IPS DF 19.7 (cell line): ENCODE results near the gene RBM14.
"Not testable (repeated sequence)": the region's sequence is repeated elsewhere in the genome, so short reads cannot be mapped to it uniquely, and the experiment has no call there.

Experiments
- DNase-seq: peaks from one replicate; pipeline ENCODE4 v3.0.0-alpha.2; 2013; ENCODE audit warnings: low read depth, low spot score

The RBM14 gene, protein sequence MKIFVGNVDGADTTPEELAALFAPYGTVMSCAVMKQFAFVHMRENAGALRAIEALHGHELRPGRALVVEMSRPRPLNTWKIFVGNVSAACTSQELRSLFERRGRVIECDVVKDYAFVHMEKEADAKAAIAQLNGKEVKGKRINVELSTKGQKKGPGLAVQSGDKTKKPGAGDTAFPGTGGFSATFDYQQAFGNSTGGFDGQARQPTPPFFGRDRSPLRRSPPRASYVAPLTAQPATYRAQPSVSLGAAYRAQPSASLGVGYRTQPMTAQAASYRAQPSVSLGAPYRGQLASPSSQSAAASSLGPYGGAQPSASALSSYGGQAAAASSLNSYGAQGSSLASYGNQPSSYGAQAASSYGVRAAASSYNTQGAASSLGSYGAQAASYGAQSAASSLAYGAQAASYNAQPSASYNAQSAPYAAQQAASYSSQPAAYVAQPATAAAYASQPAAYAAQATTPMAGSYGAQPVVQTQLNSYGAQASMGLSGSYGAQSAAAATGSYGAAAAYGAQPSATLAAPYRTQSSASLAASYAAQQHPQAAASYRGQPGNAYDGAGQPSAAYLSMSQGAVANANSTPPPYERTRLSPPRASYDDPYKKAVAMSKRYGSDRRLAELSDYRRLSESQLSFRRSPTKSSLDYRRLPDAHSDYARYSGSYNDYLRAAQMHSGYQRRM

DNA sequence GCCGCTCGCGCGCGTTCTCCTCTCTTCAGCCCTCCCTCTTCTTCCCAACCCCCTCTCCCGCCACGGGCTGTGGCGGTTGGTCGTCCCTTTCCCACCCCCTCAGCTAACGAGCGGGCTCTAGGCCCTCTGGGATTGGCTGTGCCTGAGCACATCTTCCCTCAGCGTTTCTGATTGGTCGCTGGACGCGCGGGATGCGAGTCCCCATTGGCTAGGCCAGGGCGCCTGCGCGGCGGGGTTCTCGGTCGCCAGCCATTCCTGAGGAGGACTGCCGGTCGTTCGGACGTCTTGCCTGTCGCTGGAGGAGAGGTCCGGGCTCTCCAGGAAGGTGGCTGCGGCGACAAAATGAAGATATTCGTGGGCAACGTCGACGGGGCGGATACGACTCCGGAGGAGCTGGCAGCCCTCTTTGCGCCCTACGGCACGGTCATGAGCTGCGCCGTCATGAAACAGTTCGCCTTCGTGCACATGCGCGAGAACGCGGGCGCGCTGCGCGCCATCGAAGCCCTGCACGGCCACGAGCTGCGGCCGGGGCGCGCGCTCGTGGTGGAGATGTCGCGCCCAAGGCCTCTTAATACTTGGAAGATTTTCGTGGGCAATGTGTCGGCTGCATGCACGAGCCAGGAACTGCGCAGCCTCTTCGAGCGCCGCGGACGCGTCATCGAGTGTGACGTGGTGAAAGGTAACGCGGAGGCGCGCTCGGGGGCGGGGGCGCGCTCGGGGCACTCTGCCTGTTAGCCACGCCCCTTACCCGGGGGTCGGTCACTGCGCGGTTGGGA, at the start of gene RBM14:
TSS of gene RBM14 (plus strand) at position 252 of the 776 bp plus-strand sequence. CDS start at position 343, 91 bp downstream.
- peak; percentile 99 for DNase-seq

DNA sequence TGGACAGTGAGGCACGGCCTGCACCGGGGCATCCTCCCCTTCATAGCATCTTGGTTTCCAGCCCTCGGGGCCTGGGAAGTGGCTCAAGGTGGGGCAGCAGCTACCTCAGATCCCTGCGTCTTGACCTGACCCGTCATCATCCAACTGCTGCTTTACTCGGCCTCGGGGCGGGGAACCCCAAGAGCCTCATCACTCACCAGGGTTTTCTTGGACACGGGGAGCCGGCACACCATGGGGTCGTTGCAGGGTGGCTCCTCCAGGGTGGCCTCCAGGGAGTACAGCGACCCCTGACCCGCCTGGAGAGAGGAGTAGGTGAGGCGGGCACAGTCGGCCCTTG, 48.7 kb upstream of the RBM14 start:
- DNase-seq = no peak

DNA sequence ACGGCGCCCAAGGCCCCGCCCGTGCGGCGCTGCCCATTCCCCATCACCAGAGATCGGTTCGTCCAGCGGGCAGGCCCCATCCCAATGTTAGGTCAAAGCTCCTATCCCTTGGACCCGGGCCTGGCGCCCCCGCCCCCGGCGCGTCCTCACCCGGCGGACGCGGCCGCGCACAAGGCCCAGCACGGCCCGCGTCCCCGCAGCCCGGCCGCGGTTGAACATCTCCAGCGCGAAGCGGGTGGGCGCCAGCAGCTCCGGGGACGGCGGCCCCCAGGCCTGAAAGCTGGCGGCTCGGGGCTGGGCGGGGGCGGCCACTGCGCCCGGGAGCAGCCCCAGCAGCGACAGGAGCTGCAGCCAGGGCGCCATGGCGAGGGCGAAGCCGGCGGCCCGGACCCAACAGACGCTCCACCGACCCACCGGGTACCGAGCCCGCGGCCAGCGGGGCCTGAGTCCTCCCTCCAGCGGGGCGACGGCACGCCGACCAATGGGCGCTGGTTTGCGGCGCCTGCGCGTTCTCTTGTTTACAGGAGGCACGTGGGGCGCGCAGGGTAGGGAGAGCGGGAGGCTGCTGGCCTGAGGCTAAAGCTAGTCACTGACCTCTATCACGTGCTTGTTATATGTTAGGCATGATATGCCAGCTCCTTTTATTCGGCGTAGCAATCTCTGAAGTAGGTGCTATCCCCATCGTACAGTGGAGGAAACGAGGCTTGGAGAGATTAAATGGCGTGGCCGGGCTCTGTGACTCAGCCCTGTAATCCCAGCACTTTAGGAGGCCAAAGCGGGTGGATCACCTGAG, 48.1 kb upstream of the RBM14 start, which contains the start of gene CTSF:
TSS of gene CTSF (minus strand) at position 483 of the 793 bp plus-strand sequence. CDS start at position 363, 120 bp downstream.
- no peak for DNase-seq

DNA sequence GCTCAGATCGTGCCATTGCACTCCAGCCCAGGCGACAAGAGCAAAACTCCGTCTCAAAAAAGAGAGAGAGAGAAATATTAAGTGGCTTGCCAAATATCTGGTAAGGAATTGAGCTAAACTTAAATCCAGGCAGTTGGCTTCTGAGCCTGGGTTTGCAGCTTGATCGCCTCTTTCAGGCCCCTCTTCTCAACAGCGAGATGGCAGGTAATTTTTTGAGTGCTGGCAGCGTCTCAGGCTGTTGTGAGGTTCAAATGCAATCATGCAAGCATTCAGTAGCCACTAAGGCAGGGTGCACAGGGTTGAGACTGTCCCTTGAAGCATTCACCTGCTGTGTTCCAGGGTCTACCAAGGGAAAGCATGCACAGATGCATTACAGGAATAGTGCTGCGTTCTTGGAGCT, 47.4 kb upstream of the RBM14 start:
- DNase-seq = no peak

DNA sequence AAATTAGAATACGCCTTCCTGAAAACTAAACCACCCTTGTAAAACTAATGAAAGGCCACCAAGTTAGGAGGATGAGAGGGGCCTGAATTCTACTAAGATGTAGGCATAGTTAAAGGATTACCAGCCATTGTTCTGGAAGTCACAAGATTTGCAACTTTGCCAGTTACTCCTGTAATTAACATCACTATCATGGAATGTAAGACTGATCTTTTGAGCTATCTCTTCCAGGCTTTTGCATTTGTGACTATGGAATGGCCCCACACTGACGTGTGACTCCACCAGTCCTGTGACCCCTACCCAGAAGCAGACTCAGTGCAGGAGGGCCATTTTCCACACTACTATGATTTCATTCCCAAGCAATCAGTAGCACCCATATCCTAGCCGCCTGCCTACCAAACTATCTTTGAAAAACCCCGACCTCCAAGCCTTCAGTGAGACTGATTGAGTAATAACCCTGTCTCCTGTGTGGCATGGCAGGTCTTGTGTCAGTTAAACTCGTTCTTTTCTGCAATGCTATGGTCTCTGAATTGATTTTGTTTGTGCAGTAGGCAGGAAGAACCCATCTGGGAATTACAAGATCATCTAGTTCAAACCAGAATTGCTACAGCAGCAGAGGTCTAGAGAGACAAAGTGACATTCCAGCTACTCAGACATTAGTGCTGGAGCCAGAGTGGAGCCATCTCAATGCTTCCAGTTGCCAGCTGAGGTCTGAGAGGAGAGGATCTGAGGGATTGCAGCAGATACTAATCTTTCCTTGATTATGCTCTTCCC, 46.2 kb upstream of the RBM14 start:
- DNase-seq = no peak

DNA sequence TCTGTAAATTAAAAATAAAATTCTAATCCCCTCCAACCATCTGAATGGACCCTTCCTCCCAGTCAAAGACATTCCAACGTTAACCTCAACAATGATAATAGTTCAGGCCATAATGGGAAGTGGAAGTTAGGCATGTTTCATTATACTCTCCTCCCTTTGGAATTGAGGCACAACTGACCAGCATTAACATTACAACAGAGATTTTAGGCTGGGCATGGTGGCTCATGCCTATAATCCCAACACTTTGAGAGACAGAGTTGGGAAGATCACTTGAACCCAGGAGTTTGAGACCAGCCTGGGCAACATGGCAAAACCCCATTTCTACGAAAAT, 45.6 kb upstream of the RBM14 start:
- DNase-seq = no peak

DNA sequence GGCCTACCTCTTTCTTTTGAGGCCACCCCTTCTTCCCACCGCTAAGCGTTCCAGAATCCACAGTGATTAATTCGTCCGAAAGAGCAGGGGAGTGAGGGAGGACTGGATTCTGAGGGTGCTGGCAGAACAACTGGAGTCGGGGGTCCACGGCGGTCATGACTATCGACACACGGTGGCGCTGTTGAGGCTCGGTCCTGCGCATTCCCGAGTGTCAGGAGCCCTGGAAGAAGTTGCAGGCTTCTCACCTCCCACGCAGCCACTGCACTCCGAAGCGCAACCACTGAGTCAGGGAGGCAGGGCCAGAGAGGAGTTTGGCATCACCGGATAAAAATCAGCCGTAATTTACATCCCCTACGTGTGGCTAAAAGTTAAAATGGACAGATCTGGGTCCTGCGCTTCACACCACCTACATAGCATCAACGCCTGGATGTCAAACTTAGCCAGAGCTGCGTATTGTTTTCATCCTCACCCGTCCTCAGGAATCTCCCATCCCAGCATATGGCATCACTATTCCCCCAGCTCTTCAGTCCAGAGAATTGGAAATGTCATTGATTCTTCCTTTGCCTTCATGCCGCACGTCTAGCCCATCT, 37.3 kb upstream of the RBM14 start:
- peak; percentile 47 for DNase-seq

DNA sequence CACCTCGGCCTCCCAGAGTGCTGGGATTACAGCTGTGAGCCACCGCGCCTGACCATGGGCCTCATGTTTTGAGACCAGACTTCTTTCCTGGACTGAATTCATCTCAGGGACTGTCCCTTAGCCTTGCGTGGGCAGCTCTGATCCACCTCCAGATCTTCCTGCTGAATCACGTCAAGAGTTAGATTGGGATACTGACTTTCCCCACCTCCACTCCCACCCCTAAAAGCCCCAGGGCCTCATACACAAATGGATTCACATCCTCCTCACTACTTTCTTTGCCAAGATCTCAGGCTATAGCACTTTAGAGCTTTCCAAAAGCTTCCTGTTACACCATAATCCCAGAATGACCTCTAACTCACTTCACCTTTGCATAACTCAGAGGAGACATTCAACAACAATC, 35.6 kb upstream of the RBM14 start:
- no peak for DNase-seq

DNA sequence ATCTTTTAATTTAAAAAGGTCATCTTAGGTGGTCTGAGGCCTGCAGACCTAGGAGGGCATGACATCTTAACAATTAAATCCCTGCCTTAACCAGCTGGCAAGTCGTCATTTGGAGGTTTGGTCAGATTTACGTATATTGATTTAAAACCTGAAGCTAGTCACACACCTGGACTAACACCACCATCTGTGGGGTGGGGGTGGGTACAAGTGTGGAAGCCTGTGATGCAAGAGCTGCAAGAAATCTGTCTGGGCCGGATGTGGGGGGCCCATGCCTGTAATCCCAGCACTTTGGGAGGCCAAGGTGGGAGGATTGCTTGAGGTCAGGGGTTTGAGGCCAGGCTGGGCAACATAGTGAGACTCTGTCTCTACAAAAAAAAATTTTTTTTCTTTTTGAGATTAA, 35.2 kb upstream of the RBM14 start:
- DNase-seq = no peak

DNA sequence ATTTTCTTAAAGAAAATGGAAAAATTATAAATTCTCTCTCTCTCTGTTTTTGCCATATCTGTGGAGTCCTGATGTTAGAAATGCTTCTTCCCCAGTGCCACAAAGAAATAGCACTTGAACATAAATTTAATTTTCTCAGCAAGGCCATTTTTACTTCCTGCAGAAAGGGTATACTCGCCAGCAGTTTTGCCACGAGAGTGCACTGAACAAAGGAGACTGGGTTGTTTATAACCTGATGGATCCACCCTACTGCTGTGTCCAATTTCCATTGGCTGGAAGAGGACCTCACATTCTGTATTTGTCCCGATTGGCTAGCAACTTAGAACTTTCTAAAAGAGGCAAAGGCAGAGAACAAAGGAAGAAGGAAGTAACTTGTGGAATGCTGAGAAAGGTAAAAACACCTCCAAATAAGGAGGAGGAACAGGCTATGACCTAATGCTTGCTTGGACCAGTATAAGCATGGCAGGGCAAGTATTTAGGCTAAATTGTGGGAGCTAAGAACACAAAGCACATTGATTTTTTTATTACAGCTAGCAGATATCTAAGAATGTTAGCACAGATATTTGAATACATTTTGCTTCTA, 33.8 kb upstream of the RBM14 start:
- DNase-seq = not testable (repeated sequence)

DNA sequence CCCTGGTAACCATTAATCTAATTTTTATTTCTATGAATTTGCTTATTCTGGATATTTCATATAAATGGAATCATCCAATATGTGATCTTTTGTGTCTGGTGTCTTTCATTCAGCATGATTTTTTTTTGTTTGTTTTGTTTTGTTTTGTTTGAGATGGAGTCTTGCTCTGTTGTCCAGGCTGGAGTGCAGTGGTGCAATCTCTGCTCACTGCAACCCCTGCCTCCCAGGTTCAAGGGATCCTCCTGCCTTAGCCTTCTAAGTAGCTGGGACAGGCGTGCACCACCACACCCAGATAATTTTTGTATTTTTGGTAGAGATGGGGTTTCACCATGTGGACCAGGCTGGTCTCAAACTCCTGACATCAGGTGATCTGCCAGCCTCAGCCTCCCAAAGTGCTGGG, 31.0 kb upstream of the RBM14 start:
- DNase-seq = not testable (repeated sequence)

DNA sequence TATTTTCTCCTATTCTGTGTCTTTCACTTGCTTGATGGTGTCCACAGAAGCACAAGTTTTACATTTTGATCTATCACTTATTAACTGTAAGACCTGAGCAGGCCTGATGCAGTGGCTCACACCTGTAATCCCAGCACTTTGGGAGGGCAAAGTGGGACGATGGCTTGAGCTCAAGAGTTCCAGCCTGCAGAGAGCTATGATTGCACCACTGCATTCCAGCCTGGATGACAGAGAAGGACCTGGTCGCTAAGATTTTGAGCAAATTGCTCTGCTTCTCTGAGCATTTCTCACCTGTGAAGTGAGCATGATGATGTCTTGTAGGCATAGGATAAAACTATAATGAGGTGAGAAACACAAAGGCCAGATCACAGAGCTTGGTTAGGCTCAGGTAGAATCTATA, 30.3 kb upstream of the RBM14 start:
- DNase-seq = no peak

DNA sequence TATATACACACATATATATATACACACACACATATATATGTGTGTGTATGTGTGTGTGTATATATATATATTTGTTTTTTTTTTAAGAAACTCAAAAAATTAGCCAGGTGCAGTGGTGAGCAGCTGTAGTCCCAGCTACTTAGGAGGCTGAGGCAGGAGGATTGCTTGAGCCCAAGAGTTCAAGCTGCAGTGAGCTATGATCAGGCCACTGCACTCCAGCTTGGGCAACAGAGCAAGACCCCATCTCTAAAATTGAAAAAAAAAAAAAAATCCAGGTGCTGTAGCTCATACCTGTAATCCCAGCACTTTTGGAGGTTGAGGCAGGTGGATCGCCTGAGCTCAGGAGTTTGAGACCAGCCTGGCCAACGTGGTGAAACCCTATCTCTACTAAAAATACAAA, 27.1 kb upstream of the RBM14 start:
- DNase-seq = not testable (repeated sequence)

DNA sequence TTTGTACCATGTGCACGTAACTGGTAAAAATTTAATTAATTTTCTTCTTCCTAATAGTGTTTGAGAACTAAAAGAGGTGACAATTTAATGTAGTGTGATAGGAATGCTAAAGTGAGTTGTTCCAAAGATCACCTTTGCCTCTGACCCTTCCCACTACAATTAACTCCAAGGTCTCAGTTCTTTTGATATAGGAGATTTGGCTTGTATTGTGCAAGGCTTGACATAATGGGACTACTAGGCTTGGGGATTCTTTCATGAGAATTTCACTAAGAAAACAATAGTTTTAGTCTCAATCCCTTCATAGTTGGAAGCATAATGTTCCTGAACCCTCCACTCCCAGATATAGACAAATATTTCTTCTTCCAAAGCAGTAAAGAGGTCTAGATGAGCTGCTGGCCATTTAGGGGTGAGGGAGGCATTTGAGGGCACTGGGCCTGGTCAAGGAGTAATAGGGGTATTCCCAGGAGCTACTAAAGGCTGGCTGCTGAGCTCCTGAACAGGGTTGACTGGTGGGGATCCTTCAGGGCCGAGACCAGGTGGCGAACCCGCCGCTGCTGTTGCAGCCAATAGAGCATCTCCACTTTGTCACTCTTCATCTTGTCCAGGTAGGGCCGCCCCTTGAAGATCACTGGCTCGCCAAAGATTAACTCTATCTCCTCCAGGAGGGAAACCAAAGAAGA, 26.3 kb upstream of the RBM14 start:
- DNase-seq = no peak

DNA sequence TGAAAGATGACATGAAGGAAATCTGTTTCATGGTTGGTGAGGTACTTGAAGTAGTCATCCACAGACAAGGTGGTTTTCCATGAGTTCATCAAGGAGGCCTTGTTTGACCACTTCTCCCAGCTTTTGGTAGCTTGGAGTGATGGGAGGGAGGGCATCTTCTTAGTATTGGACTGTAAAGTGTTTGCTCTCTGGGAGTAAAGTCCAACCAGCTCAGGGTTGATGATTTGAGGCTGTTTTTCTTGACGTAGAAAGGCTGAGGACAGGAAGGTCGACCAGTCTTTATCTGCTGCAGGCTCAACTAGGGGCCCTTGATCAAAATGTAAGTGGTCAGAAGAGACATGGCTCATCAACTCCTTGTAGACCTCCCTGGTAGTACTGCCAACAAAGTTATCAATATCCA, 25.3 kb upstream of the RBM14 start:
- DNase-seq = no peak

DNA sequence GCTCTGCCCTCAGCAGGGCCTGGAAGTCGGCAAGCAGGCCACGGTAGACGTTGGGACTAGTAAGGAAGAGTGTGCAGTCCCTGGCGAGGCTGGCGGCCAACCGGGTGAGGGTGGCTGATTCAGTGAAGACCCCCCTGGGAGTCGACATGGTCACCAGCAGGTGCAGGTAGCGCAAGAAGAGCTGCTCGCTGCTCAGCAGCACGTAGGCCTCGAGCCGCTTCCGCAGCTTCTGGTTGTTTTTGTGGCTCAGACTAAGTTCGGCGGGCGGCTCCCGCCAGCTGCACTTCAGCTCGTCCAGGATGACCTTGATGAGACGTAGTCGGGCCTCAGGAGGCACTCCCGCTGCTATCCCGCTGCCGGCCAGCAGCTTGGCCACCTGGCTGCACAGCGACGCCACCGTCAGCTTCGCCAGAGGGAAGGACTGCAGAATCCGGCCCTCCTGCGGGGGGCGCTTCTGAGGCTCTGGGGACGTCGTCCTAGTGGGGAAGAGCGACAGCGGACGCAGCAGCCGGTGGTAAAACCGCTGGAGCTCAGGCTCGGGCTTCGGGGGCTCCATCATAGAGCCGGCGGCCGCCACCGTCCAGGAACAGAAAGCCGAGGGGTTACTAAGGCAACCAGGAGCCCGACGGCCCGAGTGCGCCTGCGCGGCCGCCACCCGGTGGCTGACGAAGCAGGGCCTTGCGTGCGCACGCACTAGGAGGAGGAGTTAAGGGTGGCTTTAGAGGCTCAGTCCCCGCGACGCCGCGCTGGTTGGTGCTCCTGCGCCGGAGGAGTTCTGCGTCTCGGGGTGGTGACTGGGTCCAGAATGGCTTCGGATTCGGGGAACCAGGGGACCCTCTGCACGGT, 23.8 kb upstream of the RBM14 start, which contains the start of the genes CCDC87 and CCS:
TSS of gene CCDC87 (minus strand) at position 607 of the 846 bp plus-strand sequence. CDS start at position 559, 48 bp downstream.
TSS of gene CCS (plus strand) at position 729 of the 846 bp plus-strand sequence. CDS start at position 806, 77 bp downstream.
- DNase-seq = no peak

DNA sequence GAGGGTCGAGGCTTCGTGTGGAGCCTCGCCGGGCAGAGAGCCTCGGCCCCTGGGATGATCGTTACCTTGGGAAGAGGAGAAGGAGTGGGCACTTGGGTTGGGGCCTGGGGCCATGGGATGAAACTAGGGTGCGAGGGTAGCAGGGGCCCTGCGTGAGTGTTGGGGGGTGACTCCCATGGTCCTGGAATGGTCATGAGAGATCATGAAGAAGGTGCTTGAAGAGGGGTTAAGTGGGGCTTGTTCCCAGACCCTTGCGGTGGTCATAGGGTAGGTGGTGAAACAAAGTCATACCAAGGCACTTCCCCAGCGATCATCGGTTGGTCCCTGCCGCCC, 23.2 kb upstream of the RBM14 start:
- no peak for DNase-seq

DNA sequence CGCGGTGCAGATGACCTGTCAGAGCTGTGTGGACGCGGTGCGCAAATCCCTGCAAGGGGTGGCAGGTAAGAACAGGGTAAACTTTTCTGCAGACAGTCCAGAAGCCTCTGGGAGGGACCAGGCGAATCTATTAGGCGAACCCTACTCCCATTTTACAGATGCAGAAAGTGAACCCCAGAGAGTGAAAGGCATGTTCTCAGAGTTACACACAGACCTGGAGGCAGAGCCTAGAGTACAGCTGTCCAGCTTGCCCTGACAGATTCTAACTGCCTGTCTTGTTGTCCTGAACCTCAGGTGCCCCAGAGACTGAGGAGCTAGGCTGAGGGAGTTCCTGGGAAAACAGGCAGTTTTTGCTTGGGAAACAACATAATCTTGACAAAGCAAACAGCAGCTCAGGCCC, 22.8 kb upstream of the RBM14 start:
- no peak for DNase-seq
